ENCODE results near the gene SPNS2.

Gene SPNS2

DNA sequence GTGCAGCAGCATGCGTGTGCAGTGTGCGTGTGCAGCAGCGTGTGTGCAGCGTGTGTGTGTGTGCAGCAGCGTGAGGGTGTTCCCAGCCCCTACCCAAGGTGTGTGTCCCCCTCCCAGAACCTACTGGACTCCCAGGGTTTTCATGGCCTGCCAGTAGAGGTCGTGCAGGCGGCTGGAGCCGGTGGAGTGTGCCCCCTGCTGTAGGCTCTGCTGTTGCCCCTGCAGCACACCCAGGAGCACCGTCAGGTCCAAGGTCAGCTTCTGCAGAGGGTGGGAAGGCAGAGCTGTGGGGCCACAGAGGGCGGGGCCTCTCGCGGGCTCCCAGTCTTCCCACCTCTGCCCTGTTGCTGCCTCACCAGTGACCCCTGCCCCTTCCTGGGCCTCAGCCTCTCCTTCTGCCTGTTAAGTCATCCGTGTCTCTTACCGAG lies 41.6 kb downstream of the SPNS2 start:
- DNase-seq = no peak

DNA sequence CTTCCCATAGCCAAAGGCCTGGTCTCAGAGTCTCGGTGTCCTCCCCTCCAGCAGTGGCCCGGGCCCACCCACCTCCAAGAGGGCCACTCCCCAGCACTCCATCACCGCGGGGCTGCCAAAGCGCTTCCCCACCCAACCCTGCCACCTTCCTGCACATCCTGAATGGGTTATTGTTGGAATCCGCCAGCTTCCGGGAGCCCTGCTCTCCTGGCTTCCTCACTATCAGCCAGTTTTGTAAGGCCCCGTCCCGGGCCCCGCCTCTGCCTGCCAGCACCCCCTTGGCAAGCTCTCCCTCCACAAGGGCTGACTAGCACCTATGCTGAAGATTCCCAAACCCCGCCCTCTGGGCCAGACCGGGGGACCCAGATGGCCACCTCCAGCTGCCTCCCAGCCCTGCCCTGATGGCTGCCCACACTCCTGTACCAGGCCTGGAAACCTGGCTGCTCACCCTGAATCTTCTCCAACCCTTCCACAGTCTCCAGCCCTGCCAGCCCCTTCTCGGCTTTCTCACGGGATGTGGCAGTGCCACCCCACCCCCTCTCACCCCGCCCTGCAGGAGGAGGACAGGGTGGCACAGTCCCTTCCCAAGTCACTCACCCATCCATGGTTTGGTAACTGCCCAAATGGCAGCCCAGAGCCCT lies 42.1 kb downstream of the SPNS2 start:
- DNase-seq = no peak

DNA sequence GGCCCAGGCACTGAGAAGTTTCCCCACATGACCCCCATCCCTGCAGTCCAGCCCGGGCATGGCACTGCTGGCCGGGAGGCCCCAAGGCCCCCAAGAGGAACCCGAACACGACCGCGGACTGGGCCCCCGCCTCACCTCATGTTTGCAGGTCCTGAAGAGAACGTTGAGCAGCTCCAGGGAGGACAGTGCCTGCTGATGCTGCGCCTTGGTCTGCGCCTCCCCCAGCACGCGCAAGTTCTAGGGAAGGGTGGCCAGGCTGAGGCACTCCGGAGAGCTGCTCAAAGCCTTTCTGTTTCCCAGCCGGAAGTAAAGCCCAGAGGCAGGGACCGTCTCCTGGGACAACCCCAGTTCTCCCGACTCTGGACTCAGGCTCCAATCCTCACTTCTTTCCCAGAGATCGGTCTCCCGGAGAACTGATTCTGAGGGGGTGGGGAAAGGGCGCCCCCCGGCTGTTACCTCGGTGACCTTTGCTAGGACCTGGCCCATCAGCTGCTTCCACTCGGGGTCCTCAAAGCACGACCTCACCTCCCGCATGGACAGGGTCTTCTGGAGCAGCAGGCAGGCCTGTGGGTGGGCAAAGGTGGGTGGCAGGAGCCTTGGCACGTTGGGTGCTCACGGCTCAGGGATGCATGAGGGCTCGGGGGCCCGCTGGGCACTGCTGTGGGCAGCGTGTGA lies 42.8 kb downstream of the SPNS2 start:
- no peak for DNase-seq

DNA sequence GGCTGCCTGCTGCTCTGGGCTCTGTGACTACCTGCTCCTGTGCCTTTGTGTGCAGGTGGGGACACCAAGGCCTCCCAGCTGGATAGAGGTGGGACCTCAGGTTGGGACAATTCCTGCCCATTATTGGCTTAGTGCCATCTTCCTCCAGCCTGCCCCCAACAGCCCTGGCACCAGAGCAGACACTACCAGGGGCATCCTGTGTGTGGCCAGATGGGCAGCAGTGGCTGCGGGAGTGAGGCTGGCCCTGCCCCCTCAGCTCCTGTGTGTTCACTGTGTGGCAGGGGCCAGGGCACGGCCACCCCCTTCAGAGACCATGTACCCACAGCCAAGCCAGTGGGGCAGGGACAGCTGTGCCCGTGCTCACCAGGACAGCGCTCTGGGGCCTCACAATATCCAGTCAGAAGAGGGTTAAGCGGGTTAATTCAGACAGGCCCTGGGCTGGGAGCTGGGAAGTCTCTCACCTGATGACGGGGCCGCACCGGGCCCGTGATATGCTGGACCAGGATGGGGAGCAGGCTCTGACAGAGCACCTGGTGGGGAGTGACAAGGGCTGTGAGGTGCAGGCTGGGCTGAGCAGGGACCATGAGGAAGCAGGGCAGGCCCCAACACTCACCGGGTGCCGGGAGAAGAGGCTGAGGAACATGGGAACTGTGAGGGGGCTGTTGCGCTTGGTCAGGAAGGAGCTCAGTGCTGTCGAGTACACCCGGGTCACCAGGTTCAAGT lies 43.5 kb downstream of the SPNS2 start:
- DNase-seq = no peak

DNA sequence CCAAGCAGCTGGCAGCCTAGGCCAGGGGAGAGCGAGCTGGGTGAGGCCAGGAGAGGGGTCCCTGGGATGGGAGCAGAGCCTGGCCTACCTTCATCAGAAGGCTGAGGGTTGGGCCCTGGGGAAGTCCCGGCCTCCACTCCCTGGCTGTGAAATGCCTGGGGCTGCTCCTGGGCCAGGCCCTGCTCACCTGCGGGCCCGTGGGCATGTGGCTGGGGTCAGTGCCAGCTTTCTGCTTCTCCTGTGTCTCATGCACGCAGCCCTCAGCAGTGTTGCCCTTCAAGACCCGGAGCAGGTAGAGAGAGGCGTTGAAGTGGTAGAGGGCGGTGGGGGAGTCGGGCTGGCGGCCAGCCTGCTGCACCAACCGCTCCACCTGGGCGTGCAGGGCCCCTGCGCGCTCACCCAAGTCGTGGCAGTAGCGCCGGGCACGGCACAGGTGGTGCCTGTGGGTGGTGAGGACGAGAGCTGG lies 44.1 kb downstream of the SPNS2 start:
- DNase-seq = no peak

DNA sequence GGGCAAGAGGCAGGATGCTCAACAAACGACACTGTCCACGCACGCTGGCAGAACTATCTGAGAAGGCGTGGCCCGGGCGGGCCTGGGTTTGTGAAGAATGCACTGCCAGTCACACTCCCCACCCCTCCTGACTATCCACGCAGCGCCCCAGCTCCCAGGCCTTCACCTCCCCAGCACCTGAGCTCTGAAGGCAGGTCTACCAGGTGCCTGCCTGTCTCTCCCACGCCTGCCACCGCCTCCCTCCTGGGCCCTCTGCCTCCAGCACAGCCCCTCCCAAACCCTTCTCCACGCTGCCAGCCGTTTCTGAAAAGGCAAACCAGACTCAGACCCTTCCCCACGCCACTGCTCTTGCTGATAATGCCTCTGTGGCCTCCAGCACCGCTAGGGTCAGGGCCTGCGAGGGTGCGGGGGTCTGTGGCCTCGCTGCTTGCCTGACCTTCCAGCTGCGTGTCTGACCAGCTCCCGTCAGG lies 44.9 kb downstream of the SPNS2 start:
- DNase-seq = no peak

DNA sequence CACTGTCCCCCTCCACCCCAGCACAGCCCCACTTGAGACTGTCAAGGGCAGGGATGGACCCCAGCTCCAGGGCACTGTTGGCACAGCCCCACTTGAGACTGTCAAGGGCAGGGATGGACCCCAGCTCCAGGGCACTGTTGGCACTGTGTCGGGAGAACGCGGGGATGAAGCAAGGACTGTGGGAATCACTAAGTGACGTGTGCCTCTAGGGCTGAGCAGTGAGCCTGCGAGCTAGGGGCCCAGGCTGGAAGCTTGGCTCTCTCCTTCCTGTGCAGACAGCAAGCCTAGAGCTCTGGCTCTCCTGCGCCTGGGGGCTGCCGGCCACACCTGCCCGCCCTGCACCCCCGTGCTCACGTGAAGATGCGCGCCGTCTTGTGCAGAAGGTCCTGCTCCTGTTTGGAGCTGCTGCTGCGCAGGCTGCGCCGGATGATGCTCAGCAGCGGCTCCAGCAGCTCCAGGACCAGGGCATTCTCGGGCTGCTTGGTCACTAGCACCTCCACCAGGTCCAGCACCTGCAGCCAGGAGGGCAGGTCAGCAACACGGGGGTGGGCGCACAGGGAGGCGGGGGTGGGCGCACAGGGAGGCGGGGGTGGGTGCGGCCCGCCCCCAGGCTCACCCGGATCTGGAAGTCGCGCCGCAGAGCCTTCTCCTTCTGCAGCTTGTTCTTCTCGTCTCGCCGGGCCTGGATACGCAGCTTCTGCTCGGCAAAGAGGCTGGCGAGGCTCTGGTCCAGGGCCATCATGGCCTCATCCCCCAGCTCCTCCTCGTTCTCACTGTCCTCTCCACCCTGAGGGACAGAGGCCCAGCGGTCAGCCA lies 45.7 kb downstream of the SPNS2 start:
- DNase-seq = no peak

DNA sequence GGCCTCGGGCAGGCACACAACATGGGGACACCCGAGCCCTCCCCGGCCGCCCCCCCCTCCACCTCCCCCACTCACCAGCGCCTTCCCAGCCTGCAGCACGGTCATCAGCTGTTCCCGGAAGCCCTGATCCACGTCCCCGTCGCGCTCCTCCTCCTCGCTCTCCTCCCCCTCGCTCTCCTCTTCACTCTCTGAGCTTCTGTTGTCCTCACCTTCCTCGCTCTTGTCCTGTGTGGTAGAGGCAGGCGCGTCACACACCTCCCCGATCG lies 46.2 kb downstream of the SPNS2 start:
- no peak for DNase-seq

DNA sequence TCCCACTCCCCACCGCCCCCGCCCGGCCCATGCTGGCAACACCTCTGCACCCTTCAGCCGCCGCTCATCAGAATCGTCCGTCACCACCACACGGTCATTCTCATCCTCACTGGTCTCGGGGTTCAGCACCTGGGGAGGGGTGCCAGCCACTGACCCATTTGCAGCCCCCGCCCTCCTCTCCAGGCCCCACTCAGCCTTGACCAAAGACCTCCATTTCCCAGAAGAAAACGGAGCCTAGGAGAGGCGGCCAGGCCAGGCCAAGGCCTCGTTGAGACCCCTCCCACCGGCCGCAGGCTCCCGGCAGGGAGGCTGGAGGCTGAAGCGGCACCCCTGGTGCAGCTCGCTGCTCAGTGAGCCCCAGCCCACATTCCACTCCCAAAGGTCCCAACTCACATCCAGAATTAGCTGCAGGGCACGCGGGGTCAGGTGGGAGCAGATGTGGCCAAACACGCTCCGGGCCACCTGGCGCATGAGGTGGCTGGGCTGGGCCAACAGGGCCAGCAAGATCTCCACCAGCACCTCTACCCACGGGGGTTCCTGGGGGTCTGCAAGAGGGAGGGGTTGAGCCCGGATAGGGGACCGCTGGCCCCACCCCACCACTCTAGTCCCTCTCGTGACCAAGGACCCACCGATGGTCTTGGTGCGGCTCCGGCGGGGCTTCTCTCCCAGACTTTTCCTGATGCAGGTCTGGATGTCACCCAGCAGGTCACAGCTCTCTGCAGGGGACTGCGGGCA lies 46.7 kb downstream of the SPNS2 start:
- DNase-seq = no peak

DNA sequence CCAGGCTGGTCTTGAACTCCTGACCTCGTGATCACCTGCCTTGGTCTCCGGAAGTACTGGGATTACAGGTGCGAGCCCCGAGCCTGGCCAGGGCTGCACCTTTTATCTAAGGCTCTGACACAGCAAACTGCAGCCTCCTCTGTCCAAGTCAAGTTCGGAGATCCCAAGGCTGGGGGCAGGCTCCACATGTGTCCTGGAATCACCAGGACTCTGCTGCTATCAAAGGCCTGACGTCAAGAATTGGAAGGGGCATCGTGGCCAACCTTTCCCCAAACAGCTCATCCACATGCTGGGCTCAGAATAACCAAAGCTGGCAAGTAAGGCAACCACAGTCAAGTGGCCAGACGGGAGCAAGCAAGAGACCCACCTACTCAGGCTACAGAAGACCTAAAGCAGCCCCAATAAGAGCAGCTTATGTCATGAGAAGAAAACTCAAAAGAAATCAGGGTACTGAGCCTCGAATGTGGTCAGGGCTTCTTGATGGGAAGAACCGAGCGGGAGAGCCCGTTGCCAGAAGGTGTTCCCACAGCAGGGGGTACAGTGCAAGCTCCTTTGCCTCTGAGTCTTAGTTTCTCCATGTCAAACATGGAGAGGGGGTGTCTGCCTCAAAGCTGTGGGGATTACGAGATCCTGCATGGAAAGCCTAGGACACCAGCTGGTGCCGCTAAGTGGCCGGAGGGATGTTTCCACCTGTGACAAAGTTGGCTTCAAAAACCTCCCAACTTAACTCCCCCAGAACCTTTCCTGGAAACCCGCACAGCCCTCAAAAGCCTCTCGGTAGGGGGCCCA lies 48.6 kb downstream of the SPNS2 start:
- DNase-seq = no peak

DNA sequence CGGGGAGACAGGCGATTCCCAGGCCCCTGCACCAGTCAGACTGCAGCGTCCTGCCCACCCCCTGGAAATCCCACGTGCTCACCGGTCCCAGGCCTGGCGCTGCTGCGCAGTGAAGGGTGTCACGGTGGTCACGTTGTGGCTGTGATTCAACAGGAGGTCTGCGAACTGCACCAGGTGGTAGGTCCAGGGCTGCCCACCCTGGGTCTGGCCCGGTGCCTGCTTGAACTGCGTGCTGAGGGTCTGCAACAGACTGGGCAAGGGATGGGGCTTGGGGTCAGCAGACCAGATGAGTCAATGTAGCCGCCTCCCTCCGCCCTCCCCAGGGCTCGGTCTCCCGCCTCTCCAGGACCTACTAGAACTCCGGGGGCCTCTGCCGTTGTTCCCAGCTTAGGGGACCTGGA lies 49.4 kb downstream of the SPNS2 start:
- DNase-seq = no peak

DNA sequence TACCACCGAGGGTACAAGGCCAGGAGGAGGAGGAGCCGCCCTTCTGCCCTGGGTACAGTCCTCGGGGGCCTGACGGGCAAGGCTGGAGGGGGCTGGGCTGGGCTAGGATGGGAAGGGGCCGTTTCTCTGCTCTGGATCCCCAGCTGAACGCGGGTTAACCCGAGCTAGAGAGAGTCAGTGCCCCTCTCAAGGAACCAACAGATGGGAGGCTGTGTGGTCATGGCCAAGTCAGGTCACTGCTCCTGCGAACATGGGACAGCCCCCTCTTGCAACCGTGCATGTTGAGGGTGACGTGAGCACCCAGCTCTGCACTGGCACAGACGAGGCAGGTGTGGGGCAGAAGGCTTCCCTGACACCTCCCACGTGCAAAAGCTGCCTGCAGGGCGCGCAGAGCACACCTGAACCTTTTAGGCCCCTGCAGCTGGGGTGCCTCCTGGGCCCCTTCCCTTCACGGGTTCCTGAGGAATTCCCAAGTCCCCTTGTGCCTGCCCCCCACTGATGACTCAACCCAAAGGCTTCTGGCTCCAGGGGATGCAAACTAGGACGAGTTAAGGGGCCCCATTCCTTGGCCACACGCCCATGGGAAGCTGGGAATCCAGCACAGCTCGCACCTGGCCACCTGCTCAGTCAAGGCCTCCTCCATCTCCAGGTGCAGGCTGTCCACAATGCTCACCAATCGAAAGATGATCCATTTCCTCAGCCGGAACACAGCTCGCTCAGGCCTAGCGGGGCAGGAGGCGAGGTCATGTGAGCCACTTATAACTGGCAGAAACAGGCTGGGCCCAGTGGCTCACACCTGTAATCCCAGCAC lies 50.2 kb downstream of the SPNS2 start:
- DNase-seq = no peak

DNA sequence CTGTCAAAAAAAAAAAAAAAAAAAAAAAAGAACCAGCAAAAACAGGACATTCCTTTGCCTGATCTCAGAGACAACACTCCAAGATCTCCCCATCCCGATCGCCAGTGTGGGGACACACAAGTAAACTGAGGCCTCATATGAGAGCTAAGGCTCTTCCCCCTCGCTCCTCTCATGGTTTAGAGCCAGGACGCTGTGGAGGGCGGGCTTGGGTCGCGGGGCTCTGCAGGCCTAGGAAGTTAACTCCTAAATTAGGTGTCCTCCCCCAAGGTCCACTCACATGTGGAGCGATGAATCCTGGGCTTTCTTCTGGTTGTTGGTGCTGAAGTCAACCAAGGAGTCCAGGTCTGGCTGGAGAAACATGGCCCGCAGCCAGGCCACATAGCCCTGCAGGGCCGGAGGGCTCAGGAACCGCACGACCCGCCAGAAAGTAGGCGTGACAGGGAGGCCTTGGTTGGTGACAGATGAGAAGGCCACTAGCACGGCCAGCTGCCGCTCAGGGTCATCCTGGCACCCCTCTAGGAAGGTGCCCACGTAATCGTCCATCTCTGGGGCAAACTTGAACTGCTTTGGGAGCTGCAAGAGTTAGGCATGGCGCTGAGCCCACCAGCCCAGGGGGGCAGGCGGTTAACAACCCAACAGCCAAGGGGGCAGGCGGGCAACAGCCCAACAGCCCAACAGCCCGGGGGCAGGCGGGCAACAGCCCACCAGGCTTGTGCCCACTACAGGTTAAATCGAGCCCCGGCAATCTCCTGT lies 51.3 kb downstream of the SPNS2 start:
- no peak for DNase-seq

DNA sequence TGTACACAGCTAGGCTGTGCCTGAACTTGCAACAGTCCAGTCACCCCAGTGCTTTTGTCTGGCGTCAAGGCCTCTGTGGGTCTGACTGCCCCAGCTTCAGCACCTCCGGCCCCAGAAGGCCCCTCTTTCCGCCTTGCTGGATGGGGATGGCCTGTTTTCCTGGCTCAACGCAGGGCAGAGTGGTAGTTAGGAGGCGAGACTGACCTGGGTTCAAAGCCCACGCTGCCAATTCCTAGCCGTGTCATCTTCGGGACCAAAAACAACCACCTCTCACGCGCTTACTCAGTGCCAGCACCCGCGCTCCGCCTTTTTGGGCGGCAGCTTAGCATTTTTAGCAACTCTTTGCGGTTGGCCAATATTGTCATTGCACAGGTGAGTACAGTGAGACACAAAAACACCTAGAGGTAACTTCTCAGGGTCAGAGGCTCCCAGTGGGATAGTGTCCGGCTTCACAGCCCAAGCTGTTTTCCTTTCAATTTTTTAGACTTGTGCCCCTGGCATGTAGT lies 51.9 kb downstream of the SPNS2 start:
- no peak for DNase-seq

DNA sequence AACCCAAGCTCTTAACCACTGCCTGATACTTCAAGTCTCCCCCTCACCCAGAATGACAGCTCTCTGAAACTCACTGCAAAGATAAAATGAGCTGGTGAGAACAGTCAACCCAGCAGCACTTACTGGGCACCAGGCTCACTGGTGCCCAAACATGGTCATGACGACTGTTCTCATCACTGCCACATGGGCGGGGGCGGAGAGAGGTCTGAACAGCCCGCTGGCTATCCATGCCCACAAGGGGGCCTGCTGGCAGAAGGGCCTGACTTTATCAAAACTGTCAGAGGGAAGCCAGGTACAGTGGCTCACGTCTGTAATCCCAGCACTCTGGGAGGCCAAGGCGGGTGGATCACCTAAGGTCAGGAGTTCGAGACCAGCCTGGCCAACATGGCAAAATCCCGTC lies 52.5 kb downstream of the SPNS2 start:
- no peak for DNase-seq

DNA sequence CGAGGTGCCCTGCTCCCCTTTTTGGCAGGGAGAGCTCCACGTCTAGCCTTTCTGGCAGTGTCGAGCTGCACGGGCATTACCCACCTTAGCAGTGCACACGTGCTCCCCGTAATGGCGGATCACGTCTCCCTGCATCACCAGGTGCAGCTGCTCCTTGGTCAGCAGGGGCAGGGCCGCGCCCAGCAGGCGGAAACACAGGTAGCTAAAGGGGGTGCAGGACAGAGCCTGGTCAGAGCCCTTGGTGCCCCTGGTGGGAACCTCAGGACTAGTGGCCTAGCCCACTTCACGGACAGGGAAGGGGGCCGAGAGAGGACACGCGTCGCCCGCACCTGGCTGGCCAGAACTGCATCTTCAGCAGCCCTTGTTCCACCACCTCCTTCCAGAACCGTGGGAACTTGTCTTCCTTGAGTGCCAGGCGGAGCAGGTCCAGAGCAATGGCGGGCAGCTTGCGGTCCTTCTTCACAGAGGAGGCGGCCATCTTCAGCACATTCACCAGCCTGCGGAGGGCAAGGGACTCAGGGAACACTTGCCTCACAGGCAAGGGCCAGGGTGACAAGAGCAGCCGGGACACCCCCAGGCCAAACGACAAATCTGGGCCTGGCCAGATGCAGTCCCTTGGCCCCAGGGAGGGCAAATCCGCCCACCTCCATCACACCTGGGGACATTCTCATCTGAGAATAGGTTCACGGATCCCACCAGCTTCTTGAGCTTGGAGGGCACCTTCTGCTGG lies 53.3 kb downstream of the SPNS2 start:
- DNase-seq = no peak

DNA sequence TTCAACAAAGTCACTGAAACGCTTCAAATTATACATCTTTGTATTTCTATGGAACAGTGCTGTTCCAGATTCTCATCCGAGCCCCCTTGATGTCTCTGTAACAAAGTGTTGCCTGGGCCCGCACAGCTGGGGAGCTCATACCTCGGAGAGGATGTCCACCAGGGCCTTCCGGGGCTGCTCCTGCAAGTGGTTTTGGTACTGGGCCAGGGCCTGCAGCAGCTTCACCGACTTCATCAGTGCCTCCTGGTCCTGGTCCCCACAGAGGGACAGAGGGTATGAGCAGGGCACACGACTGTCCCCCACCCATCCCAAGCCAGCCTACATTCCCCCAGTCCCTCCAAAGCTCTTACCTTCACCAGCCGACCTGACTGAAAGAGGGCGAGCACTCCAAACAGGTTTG lies 55.0 kb downstream of the SPNS2 start:
- DNase-seq = no peak

DNA sequence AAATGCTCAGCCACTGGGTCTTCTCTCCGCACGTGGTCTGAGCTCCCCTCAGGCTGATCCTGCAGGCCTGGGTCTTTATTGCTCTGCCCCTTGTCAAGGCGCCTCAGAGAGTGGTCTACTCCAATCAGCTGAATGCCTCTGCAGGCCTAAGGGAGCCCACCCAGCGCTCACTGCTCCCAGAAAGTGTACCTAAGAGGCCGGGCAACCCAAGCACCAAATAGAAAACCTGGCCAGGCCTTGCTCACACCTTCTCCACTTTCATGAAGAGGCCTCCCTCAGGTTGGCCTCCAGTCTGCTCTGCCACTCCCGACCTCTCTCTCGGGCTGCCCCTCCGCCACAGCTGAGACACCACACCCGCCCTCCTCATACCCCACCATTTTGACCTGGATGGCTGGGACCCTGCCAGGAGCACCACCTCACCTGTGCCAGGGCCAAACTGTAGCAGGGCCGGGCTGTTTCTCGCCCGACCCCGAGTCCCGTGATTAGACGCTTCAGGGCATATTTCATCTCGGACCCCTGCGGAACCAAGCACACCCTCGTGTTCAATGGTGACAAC lies 55.8 kb downstream of the SPNS2 start:
- no peak for DNase-seq

Measured in NCI-H1092 (cell line).